Panc1 (cell line): Measurements from ENCODE around the gene MVP. TPM values are rescaled to one million over a fixed set of nuclear protein-coding genes. Genes with fewer than 3 reads are reported as not detected.

Experiments
- ATAC-seq: fragments of 200-7000 bp; cut with Tn5 transposase; 2 replicates; pipeline ENCODE4 v1.9.1; 2020; ENCODE audit warnings: mild to moderate bottlenecking, moderate library complexity
- BruUV-seq: library from RNA; stranded (reverse); fragments of 400-500 nt; replicated peaks from 2 replicates; lab custom pipeline; 2021; lab: Mats Ljungman, UMichigan
- CTCF ChIA-PET: fragments of 300-600 bp; sonication (Branson Sonifier 250); formaldehyde crosslinking; loops from one replicate; lab custom pipeline; 2022; ENCODE audit warnings: antibody characterized with exemption; lab: Charles Lee
- POLR2A ChIA-PET: fragments of 300-600 bp; sonication (Branson Sonifier 250); formaldehyde crosslinking; loops from one replicate; lab custom pipeline; 2022; ENCODE audit warnings: antibody characterized with exemption; lab: Charles Lee
- DNase-seq: peaks from one replicate; pipeline ENCODE4 v3.0.0-alpha.2; 2010; ENCODE audit warnings: low read depth, low spot score
- H3K27ac ChIP-seq: 2 replicates; pipeline ENCODE4 v1.5.1; 2011; ENCODE audit warnings: mild to moderate bottlenecking, low read length, inconsistent platforms
- H3K27me3 ChIP-seq: fragments of 200-500 bp; sonication (Bioruptor generic); 2 replicates; pipeline ENCODE4 v1.6.0; 2014; ENCODE audit warnings: low read length, inconsistent platforms; ENCODE audit not compliant: control insufficient read depth, insufficient read depth
- H3K36me3 ChIP-seq: fragments of 200-500 bp; sonication (Bioruptor generic); 2 replicates; pipeline ENCODE4 v1.5.1; 2014; ENCODE audit warnings: inconsistent platforms, mild to moderate bottlenecking, low read length, moderate library complexity; ENCODE audit not compliant: control insufficient read depth, insufficient read depth
- H3K4me1 ChIP-seq: 2 replicates; pipeline ENCODE4 v1.5.1; 2011; ENCODE audit warnings: inconsistent platforms, mild to moderate bottlenecking, low read length, moderate library complexity; ENCODE audit not compliant: control insufficient read depth, insufficient read depth
- H3K4me3 ChIP-seq, 2 experiments: 2 replicates each; pipeline ENCODE4 v1.5.1; 2011 to 2012; ENCODE audit warnings: low read depth in 2 of 2, low read length in 2 of 2, mild to moderate bottlenecking in 2 of 2, inconsistent platforms in 1 of 2, moderate library complexity in 1 of 2
- H3K9me3 ChIP-seq: fragments of 200-500 bp; sonication (Bioruptor generic); 2 replicates; pipeline ENCODE4 v1.5.1; 2014; ENCODE audit warnings: low read depth, mild to moderate bottlenecking, inconsistent platforms, low read length, moderate library complexity; ENCODE audit not compliant: control insufficient read depth, insufficient read depth
- POLR2AphosphoS5 ChIP-seq: IDR thresholded peaks from 2 replicates; pipeline ENCODE4 v1.6.1; 2012; ENCODE audit warnings: mild to moderate bottlenecking, low read depth, low read length, moderate library complexity
- SIN3A ChIP-seq: IDR thresholded peaks from 2 replicates; pipeline ENCODE4 v1.6.1; 2012; ENCODE audit warnings: low read depth, mild to moderate bottlenecking, low read length, moderate library complexity, borderline replicate concordance; ENCODE audit not compliant: insufficient read depth
- TCF7L2 ChIP-seq: IDR thresholded peaks from 2 replicates; pipeline ENCODE4 v1.6.1; 2011; ENCODE audit warnings: mild to moderate bottlenecking, low read depth, low read length, inconsistent platforms
- in situ Hi-C: cut with HindIII; loops from 2 replicates; pipeline ENCODE4 v1.10.0; 2016; ENCODE audit warnings: low sequenced_read_pairs, low pct_unique_long_range_greater_than_20kb
- intact Hi-C: fragments of 100-400 bp; cut with micrococcal nuclease; formaldehyde crosslinking; loops from one replicate; pipeline ENCODE4 v1.10.0; 2022; ENCODE audit not compliant: unreplicated experiment
- total RNA-seq: library from RNA; stranded (reverse); gene quantifications from one replicate; pipeline ENCODE4 v1.2.1, GENCODE V29; 2021; ENCODE audit not compliant: unreplicated experiment
- TF ChIP-seq, protein P1 (sequence below), 2 experiments: IDR thresholded peaks; 2 replicates each; pipeline ENCODE4 v1.6.1; 2011 to 2012; ENCODE audit warnings: low read depth in 2 of 2, control low read depth in 1 of 2, low read length in 1 of 2, mild to moderate bottlenecking in 1 of 2, moderate library complexity in 1 of 2; ENCODE audit not compliant: insufficient read depth in 1 of 2
- TF ChIP-seq, protein P2 (sequence below): fragments of 450-650 bp; IDR thresholded peaks from 2 replicates; pipeline ENCODE4 v1.5.1; 2017; ENCODE audit warnings: mild to moderate bottlenecking

MVP gene
- total RNA-seq, 1 experiment from 2014 or later: 107 TPM

DNA sequence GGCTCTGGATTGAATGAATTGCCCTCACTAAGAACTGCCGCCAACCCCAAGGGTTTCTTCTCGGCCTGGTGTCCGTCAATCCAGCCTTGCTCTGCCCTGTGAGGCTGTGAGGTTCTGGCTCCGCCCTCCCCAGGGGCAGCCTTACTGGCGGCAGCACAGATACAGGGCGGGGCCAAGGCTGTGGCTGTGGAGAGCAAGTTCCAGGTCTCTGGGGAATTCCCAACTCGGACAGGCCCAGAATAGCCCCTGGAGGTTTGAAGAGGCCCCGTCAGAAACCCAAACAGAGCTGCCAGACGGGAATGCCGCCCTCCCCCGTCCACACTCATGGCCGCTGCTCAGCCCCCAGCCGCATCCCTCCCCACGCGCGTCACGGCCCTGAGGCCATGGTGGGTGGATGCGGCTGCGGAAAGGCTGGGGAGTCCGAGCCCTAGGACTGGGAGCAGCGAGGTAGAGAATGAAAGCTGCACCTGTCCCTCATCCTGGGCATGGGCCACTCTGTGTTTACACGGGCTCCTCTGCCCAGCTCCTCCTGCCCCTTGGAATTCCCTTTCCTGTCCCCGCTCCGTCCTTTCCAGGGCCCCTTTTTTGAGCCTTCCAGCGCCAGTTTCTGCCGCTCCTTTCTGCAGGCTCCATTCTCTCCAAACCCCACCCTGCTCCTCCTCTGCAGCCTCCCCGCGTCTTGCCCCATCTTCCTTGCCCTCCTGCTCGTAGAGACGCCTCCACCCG, 8.9 kb upstream of the MVP start:
- H3K36me3 ChIP-seq: peaks cover 5% of the 10 kb centered on the region; the same call in 1 of the 2 replicates
- in situ Hi-C loops: no loop called here
- TF ChIP-seq TCF7L2: 0 out of 2 replicates have a peak, but pooled peaks have one; percentile 45
- TF ChIP-seq, protein P1, sequence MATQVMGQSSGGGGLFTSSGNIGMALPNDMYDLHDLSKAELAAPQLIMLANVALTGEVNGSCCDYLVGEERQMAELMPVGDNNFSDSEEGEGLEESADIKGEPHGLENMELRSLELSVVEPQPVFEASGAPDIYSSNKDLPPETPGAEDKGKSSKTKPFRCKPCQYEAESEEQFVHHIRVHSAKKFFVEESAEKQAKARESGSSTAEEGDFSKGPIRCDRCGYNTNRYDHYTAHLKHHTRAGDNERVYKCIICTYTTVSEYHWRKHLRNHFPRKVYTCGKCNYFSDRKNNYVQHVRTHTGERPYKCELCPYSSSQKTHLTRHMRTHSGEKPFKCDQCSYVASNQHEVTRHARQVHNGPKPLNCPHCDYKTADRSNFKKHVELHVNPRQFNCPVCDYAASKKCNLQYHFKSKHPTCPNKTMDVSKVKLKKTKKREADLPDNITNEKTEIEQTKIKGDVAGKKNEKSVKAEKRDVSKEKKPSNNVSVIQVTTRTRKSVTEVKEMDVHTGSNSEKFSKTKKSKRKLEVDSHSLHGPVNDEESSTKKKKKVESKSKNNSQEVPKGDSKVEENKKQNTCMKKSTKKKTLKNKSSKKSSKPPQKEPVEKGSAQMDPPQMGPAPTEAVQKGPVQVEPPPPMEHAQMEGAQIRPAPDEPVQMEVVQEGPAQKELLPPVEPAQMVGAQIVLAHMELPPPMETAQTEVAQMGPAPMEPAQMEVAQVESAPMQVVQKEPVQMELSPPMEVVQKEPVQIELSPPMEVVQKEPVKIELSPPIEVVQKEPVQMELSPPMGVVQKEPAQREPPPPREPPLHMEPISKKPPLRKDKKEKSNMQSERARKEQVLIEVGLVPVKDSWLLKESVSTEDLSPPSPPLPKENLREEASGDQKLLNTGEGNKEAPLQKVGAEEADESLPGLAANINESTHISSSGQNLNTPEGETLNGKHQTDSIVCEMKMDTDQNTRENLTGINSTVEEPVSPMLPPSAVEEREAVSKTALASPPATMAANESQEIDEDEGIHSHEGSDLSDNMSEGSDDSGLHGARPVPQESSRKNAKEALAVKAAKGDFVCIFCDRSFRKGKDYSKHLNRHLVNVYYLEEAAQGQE (IDR thresholded peaks at IDR 0.05; ENCODE audit: insufficient read depth in 1 of 2, low read depth in 2 of 2, low read length in 1 of 2): no peak
- TF ChIP-seq, protein P2, sequence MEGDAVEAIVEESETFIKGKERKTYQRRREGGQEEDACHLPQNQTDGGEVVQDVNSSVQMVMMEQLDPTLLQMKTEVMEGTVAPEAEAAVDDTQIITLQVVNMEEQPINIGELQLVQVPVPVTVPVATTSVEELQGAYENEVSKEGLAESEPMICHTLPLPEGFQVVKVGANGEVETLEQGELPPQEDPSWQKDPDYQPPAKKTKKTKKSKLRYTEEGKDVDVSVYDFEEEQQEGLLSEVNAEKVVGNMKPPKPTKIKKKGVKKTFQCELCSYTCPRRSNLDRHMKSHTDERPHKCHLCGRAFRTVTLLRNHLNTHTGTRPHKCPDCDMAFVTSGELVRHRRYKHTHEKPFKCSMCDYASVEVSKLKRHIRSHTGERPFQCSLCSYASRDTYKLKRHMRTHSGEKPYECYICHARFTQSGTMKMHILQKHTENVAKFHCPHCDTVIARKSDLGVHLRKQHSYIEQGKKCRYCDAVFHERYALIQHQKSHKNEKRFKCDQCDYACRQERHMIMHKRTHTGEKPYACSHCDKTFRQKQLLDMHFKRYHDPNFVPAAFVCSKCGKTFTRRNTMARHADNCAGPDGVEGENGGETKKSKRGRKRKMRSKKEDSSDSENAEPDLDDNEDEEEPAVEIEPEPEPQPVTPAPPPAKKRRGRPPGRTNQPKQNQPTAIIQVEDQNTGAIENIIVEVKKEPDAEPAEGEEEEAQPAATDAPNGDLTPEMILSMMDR: no peak
- TF ChIP-seq POLR2AphosphoS5: peak; percentile 94
- peak; percentile 99 for TF ChIP-seq SIN3A
- intact Hi-C loops: loop anchor here (10.0 kb wide), 1 partner anchor 117 kb away; no protein-coding TSS in a partner anchor
- BruUV-seq: no TSS peak
- ATAC-seq (peak; percentile 70), DNase-seq (peak; percentile 82)
- peak overlapping the region; percentile 83 for H3K27ac ChIP-seq
- H3K4me3 ChIP-seq: peak overlapping the region; percentile 83 to 89
- ChIA-PET CTCF (interaction anchor here (0.5 to 0.6 kb wide), 2 partner anchors 24 to 27 kb away, joined by 4 to 5 read pairs; no protein-coding TSS in a partner anchor), POLR2A (interaction anchor here (0.8 kb wide), 1 partner anchor 10 kb away, joined by 4 read pairs; no protein-coding TSS in a partner anchor)
- peaks cover 36% of the 10 kb centered on the region for H3K4me1 ChIP-seq
- H3K9me3 ChIP-seq: no peaks in the 10 kb centered on the region
- H3K27me3 ChIP-seq: no peaks in the 10 kb centered on the region

DNA sequence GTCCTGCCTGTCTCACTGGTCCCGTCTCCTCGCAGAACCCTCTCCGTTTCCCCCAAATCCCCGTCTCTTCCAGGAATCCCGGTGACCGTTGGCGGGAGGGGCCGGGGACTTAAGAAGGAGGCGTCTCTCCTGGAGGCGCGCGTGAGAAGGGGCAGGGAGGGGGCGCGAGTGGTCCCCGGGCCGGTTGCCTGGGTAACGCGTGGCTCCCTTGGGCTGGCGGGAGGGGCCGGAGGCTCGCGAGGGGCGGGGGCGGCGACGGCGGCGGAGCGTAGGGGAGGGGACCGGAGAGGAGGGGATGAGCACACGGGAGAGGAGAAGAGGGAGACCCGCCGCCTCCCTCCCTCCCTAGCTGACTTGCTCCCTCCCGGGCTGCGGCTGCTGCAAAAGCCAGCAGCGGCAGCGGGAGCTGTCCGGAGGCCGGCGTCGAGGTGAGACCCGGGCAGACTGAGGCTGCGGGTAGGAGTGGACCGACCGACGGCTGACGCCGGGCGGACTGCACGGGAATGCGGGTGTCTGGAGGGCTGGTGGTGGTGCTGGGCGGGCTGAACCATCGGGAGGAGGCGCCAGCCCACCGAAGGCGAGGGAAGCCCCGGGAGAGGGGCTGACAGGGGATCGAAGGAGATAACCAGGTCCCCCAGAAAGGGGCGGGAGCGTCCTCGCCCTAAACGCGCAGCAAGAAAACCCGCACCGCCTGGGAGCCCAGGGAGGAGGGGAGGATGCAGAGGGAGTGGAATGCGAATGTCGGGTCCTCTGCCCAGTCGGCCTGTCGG, 8.2 kb upstream of the MVP start, which contains the start of gene PRRT2:
TSS of gene PRRT2 (plus strand) at position 298 of the 770 bp plus-strand sequence. CDS start 862 bp downstream, outside the sequence.
- ChIA-PET CTCF (interaction anchor here (0.5 to 0.6 kb wide), 2 partner anchors 23 to 27 kb away, joined by 4 to 5 read pairs; no protein-coding TSS in a partner anchor), POLR2A (interaction anchor here (0.6 to 0.8 kb wide), 2 partner anchors 9 to 120 kb away, joined by 4 read pairs; no protein-coding TSS in a partner anchor)
- TF ChIP-seq, protein P1 (IDR thresholded peaks at IDR 0.05; ENCODE audit: insufficient read depth in 1 of 2, low read depth in 2 of 2, low read length in 1 of 2): no peak
- TF ChIP-seq, protein P2: no peak
- TF ChIP-seq TCF7L2 (no peak), SIN3A (no peak), POLR2AphosphoS5 (no peak)
- peaks cover 5% of the 10 kb centered on the region; the same call in 1 of the 2 replicates for H3K36me3 ChIP-seq
- no peaks in the 10 kb centered on the region for H3K27me3 ChIP-seq
- no TSS peak for BruUV-seq
- H3K4me3 ChIP-seq: peak within 1 kb of the TSS; percentile 83 to 89
- peak; percentile 2 for ATAC-seq
- intact Hi-C loops (loop anchor here (10.0 kb wide), 1 partner anchor 117 kb away; no protein-coding TSS in a partner anchor), in situ Hi-C loops (no loop called here)
- DNase-seq: no peak
- H3K9me3 ChIP-seq: no peaks in the 10 kb centered on the region
- H3K4me1 ChIP-seq: peaks cover 36% of the 10 kb centered on the region
- H3K27ac ChIP-seq: peak within 1 kb of the TSS; percentile 83
